Smooth muscle cell (in vitro differentiated cells): Measurements from ENCODE around the gene PRICKLE2. TPM values are rescaled to one million over a fixed set of nuclear protein-coding genes. Genes with fewer than 3 reads are reported as not detected.

Experiments
- DNase-seq: peaks from one replicate; lab custom pipeline; 2025; ENCODE audit not compliant: unreplicated experiment; lab: John Stamatoyannopoulos, UW
- H2AFZ ChIP-seq: fragments of 200-600 bp; sonication (generic); 2 replicates; pipeline ENCODE4 v1.6.0; 2016; ENCODE audit warnings: antibody characterized with exemption, low read depth, mild to moderate bottlenecking
- H3F3A ChIP-seq: fragments of 200-600 bp; sonication (generic); 2 replicates; pipeline ENCODE4 v1.6.0; 2017; ENCODE audit warnings: antibody characterized with exemption, low read depth
- H3K27ac ChIP-seq: fragments of 200-600 bp; sonication (generic); 2 replicates; pipeline ENCODE4 v1.5.1; 2016; ENCODE audit warnings: low read depth, mild to moderate bottlenecking
- H3K27me3 ChIP-seq: fragments of 200-600 bp; sonication (generic); 2 replicates; pipeline ENCODE4 v1.6.1; 2016; ENCODE audit warnings: low read depth, mild to moderate bottlenecking
- H3K36me3 ChIP-seq: fragments of 200-600 bp; sonication (generic); 2 replicates; pipeline ENCODE4 v1.5.1; 2016; ENCODE audit warnings: low read depth
- H3K4me1 ChIP-seq: fragments of 200-600 bp; sonication (generic); 2 replicates; pipeline ENCODE4 v1.5.1; 2016; ENCODE audit warnings: low read depth
- H3K4me2 ChIP-seq: fragments of 200-600 bp; sonication (generic); 2 replicates; pipeline ENCODE4 v1.6.0; 2016; ENCODE audit warnings: mild to moderate bottlenecking
- H3K4me3 ChIP-seq: fragments of 200-600 bp; sonication (generic); 2 replicates; pipeline ENCODE4 v1.5.1; 2016; ENCODE audit warnings: mild to moderate bottlenecking
- H3K79me2 ChIP-seq: fragments of 200-600 bp; sonication (generic); 2 replicates; pipeline ENCODE4 v1.6.0; 2016; ENCODE audit warnings: low read depth, mild to moderate bottlenecking
- H3K9ac ChIP-seq: fragments of 200-600 bp; sonication (generic); 2 replicates; pipeline ENCODE4 v1.6.0; 2016; ENCODE audit warnings: low read depth
- H3K9me3 ChIP-seq: fragments of 200-600 bp; sonication (generic); replicated peaks from 2 replicates; pipeline ENCODE4 v1.5.1; 2016; ENCODE audit warnings: low read depth
- H4K20me1 ChIP-seq: fragments of 200-600 bp; sonication (generic); 2 replicates; pipeline ENCODE4 v1.6.0; 2016; ENCODE audit warnings: low read depth
- WGBS: methylation state at CpG from one replicate; pipeline ENCODE4 v1.1.7; 2016; ENCODE audit warnings: low lambda C conversion rate; 5-methylcytosine and 5-hydroxymethylcytosine counted together
- polyA plus RNA-seq: library from polyadenylated mRNA; unstranded; fragments of >200 nt; fragmentation: Nextera tagmentation; extraction: Ambion mirVana; gene quantifications from 2 replicates; pipeline ENCODE4 v1.2.1, GENCODE V29; 2016
- total RNA-seq: library from RNA; depleted of rRNA; stranded (reverse); fragments of >200 nt; gene quantifications from 2 replicates; pipeline ENCODE4 v1.2.3, GENCODE V29; 2014
- TF ChIP-seq, protein P1 (sequence below): fragments of 200-600 bp; sonication (generic); IDR thresholded peaks from 2 replicates; pipeline ENCODE4 v1.5.1; 2017; ENCODE audit warnings: borderline replicate concordance, mild to moderate bottlenecking, antibody characterized with exemption; ENCODE audit not compliant: insufficient read depth, poor library complexity, severe bottlenecking

Gene PRICKLE2
- total and polyA plus RNA-seq, 2 experiments from 2014 or later: 7.8 to 49.9 TPM

- TF ChIP-seq, protein P1, sequence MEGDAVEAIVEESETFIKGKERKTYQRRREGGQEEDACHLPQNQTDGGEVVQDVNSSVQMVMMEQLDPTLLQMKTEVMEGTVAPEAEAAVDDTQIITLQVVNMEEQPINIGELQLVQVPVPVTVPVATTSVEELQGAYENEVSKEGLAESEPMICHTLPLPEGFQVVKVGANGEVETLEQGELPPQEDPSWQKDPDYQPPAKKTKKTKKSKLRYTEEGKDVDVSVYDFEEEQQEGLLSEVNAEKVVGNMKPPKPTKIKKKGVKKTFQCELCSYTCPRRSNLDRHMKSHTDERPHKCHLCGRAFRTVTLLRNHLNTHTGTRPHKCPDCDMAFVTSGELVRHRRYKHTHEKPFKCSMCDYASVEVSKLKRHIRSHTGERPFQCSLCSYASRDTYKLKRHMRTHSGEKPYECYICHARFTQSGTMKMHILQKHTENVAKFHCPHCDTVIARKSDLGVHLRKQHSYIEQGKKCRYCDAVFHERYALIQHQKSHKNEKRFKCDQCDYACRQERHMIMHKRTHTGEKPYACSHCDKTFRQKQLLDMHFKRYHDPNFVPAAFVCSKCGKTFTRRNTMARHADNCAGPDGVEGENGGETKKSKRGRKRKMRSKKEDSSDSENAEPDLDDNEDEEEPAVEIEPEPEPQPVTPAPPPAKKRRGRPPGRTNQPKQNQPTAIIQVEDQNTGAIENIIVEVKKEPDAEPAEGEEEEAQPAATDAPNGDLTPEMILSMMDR: no peak
- Histone ChIP-seq H3K9me3 (no peaks in the 10 kb centered on the region), H3K9ac (no peak overlapping the region), H3K79me2 (peaks cover 98% of the 10 kb centered on the region), H3K4me1 (peaks cover 74% of the 10 kb centered on the region), H3K36me3 (no peaks in the 10 kb centered on the region), H4K20me1 (peaks cover 78% of the 10 kb centered on the region), H3K27me3 (no peaks in the 10 kb centered on the region), H2AFZ (no peak overlapping the region), H3K4me3 (no peak overlapping the region), H3K27ac (peak overlapping the region; percentile 73), H3F3A (peaks cover 6% of the 10 kb centered on the region), H3K4me2 (peak overlapping the region; percentile 59)
- 55% methylated on average over 8 of the region's 8 CpGs for WGBS
- no peak for DNase-seq
Measured at GRCh38 chr3:64220161-64220914, 4.9 kb downstream of the PRICKLE2 start.

GRCh38 chr3:64218746-64219145 is 6.5 kb downstream of the PRICKLE2 start:
- H3K9me3 ChIP-seq: no peaks in the 10 kb centered on the region
- no peak for DNase-seq
- no peak overlapping the region for H2AFZ ChIP-seq
- H3K4me3 ChIP-seq: no peak overlapping the region
- 44% methylated on average over 4 of the region's 4 CpGs for WGBS
- peaks cover 17% of the 10 kb centered on the region for H3F3A ChIP-seq
- H3K27ac ChIP-seq: no peak overlapping the region
- H3K9ac ChIP-seq: no peak overlapping the region
- H4K20me1 ChIP-seq: peaks cover 84% of the 10 kb centered on the region
- H3K4me2 ChIP-seq: no peak overlapping the region
- no peaks in the 10 kb centered on the region for H3K36me3 ChIP-seq
- peaks cover 98% of the 10 kb centered on the region for H3K79me2 ChIP-seq
- H3K4me1 ChIP-seq: peaks cover 75% of the 10 kb centered on the region
- H3K27me3 ChIP-seq: no peaks in the 10 kb centered on the region
- TF ChIP-seq, protein P1: no peak

- H4K20me1 ChIP-seq: peaks cover 85% of the 10 kb centered on the region
- H3K4me1 ChIP-seq: peaks cover 75% of the 10 kb centered on the region
- peaks cover 17% of the 10 kb centered on the region for H3F3A ChIP-seq
- no peaks in the 10 kb centered on the region for H3K27me3 ChIP-seq
- H3K27ac ChIP-seq: no peak overlapping the region
- peaks cover 98% of the 10 kb centered on the region for H3K79me2 ChIP-seq
- WGBS: 95% methylated on average over 3 of the region's 3 CpGs
- H2AFZ ChIP-seq: no peak overlapping the region
- no peak overlapping the region for H3K4me2 ChIP-seq
- H3K9ac ChIP-seq: no peak overlapping the region
- no peak for DNase-seq
- no peaks in the 10 kb centered on the region for H3K36me3 ChIP-seq
- no peak overlapping the region for H3K4me3 ChIP-seq
- no peaks in the 10 kb centered on the region for H3K9me3 ChIP-seq
- TF ChIP-seq, protein P1: no peak
Measured at GRCh38 chr3:64218329-64218728, 6.9 kb downstream of the PRICKLE2 start.
